GM19468 (cell line): ENCODE measurements around the gene SULT2B1.
"Not testable (repeated sequence)": the region's sequence is repeated elsewhere in the genome, so short reads cannot be mapped to it uniquely, and the experiment has no call there.

Experiments used
- ATAC-seq: cut with Tn5 transposase; IDR thresholded peaks from one replicate; pipeline ENCODE4 v1.9.1; 2021; ENCODE audit warnings: mild to moderate bottlenecking, moderate library complexity, moderate number of reproducible peaks; ENCODE audit not compliant: unreplicated experiment; ENCODE audit errors: extremely low read depth

The SULT2B1 gene

GRCh38 chr19:48551437-48552302 is at the start of gene SULT2B1:
Gene SULT2B1 (plus strand): TSS chr19:48552172. CDS start chr19:48552253, 81 bp downstream.
- ATAC-seq: no peak

DNA sequence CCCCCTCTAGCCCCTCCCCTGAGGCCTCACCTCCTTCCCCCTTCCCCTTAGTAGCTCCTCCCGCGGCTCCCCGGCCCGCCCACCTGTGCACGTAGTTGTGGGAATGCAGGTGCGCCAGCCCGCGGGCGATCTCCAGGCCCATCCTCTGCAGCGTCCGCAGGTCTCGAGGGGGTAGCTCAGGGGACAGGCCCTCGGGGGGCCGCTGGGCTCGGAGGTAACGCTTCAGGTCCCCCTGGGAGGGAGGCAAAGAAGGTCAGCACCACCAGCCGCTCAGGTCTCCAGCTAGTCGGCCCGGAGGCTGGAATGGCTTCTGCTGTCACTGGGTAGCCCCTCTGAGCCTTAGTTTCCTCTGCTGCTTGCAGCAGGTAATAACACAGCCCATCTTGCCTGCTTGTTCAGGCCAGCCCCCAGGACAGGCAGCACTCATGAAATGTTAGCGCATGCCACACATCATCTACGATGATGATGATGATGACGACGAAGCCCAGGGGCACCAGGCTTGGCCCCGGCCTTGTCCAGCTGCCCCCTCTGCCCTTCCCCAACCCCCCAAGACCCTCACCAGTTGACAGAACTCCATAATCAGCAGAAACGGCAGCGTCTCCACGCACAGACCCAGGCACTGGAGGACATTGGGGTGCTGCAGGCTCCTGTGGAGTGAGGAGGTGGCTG is 49.5 kb upstream of the SULT2B1 start:
- ATAC-seq: no peak

GRCh38 chr19:48506138-48506733 is 45.7 kb upstream of the SULT2B1 start:
- no peak for ATAC-seq

- ATAC-seq: no peak
These were observed 44.0 kb upstream of the SULT2B1 start for GRCh38 chr19:48507911-48508439.

DNA sequence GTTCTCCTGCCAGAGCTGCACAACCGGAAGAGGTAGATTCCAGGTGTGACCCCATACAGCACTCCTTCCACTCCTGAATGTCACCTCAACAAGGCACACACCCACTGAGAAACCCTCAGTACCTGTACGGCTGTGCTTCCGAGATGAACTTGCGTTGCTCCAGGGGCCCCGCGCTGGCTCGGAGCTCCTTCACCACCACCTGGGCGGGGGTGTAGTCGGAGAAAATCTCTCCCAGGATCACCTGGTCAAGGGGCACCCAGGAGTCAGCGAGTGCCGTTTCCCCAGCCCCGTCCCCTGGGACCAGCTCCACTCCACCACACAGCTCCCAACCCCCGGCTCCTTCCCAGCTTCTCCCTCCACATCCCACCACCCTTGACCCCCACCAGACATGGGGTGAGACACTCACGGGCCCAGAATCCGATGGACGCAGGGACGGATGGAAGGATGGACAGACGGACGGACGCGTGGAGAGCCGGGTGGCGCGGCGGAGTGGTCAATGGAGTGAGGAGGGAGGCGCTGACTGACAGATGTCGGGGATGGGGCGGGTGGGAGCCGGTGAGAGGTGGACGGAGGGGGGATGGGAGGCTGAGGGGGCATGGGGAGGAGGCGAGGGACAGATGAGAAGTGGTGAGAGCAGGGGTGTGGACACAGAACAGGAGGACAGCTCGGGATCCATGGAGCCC is 43.1 kb upstream of the SULT2B1 start:
- ATAC-seq: no peak

GRCh38 chr19:48509467-48510194 is 42.3 kb upstream of the SULT2B1 start:
- ATAC-seq: no peak

DNA sequence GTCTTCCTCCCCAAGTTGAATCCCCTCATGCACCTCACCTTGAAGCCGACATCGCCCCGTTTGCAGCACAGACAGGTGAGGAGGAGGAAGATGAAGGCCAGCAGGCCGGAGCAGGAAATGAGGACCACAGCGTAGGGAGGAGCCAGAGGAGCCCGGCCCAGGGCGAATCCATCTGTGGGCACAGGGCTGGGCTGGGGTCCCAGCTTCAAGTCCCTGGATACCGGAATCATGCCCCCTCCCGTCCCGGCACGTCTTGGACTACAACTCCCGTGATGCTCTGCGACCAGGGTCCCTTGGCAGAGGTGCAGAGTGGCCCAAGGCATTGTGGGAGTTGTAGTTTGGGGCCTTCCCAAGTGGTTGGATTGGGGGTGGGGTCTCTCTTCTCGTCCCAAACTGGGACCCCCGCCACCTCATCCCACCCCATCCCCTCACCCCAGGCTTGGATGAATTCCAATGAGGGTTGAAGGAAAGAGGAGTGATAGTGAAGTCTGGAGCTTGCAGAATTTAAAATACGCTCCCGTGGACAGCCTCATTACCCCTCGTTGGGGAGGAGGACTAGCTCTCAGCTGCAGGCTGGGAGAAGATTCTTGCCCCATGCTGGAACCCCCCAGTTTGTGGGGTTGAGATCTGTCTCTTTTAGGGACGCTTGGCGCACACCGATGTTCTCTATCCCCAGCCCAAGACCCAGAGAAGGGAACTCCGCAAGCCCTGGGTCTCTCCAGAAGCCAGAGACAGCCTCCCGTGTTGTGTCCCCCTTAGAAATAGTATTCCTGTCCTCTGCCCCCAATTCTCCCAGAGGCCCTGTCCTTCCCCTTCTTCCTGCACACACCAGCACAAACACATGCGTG is 41.3 kb upstream of the SULT2B1 start:
- no peak for ATAC-seq

GRCh38 chr19:48511321-48511731 is 40.6 kb upstream of the SULT2B1 start:
- ATAC-seq: no peak

- no peak for ATAC-seq
These were observed 40.0 kb upstream of the SULT2B1 start, which contains the start of gene LMTK3 for GRCh38 chr19:48511800-48512503. Gene LMTK3 (minus strand): TSS chr19:48511835. CDS start chr19:48511576, 259 bp downstream.

GRCh38 chr19:48512504-48513288 is 39.3 kb upstream of the SULT2B1 start:
- no peak for ATAC-seq

DNA sequence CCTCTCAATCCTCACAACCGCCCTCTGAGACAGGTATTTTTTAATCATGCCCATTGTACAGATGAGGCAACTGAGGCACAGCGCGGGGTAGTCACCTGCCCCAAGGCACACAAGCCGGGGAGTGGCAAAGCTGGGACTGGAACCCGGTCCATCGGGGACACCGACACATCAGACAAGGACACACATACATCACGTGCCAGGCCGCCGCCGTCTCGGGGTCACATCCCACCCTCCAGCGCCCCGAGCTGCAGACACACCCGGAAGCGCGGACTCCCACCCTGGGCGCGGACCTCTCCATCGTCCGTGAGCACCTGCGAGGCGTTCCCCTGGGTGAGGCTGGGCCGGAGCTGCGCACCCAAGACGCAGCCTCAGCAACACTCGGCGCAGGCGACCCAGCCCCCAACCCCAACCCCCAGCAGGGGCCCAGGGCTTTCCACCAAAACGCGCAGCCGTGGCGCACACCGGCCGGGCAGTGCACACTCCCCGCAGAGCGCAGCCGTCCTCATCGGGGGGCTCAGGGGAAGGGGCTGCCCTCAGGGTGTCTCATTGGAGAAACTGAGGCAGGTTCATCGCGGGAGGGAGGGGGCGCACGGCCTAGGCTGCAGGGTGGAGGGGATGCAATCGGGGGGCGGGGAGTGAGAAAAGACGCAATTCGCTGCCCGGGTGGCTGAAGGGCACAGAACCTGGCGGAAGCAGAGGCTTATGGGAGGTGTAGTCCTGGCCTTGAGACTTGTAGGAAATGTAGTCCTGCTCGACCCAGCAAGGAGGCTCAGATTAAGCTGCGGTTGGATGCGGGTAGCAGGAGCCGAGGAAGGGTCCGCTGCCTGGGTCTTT is 38.5 kb upstream of the SULT2B1 start:
- no peak for ATAC-seq

GRCh38 chr19:48514123-48514458 is 37.9 kb upstream of the SULT2B1 start:
- ATAC-seq: no peak

GRCh38 chr19:48516536-48516935 is 35.4 kb upstream of the SULT2B1 start:
- ATAC-seq: no peak

- no peak for ATAC-seq
These were observed 33.8 kb upstream of the SULT2B1 start for GRCh38 chr19:48518207-48518606.

DNA sequence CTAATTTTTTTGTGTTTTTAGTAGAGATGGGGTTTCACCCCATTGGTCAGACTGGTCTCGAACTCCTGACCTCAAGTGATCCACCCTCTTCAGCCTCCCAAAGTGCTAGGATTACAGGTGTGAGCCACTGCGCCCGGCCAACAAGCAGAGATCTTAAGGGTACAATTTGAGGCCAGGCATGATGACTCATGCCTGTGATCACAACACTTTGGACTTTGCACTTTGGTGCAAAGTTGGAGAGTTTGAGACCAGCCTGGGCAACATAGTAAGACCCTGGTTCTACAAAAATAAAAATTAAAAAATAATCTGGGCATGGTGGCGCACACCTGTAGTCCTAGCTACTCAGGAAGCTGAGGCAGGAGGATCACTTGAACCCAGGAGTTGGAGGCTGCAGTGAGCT is 32.5 kb upstream of the SULT2B1 start:
- not testable (repeated sequence) for ATAC-seq

- ATAC-seq: no peak
These were observed 31.8 kb upstream of the SULT2B1 start for GRCh38 chr19:48520134-48520533.

GRCh38 chr19:48524221-48524620 is 27.8 kb upstream of the SULT2B1 start:
- no peak for ATAC-seq
